H9 (cell line): ENCODE data around the gene YIPF1. TPM values are rescaled to one million over a fixed set of nuclear protein-coding genes. Genes with fewer than 3 reads are reported as not detected.

ENCODE experiments used
- DNase-seq: peaks from one replicate; pipeline ENCODE4 v3.0.0-alpha.2; 2017
- H2AFZ ChIP-seq: one replicate; pipeline ENCODE4 v1.6.1; 2013; ENCODE audit warnings: mild to moderate bottlenecking, low read length, control low read depth, moderate library complexity
- H2AK5ac ChIP-seq: 2 replicates; pipeline ENCODE4 v1.6.1; 2013; ENCODE audit warnings: low read length, control low read depth, mixed read lengths; ENCODE audit not compliant: insufficient read length
- H2BK120ac ChIP-seq: one replicate; pipeline ENCODE4 v1.6.1; 2013; ENCODE audit warnings: low read depth, mild to moderate bottlenecking, low read length, control low read depth, inconsistent platforms; ENCODE audit not compliant: poor library complexity, severe bottlenecking
- H2BK12ac ChIP-seq: 2 replicates; pipeline ENCODE4 v1.6.1; 2013; ENCODE audit warnings: low read length, control low read depth, mixed read lengths, low read depth; ENCODE audit not compliant: insufficient read length
- H2BK15ac ChIP-seq: 2 replicates; pipeline ENCODE4 v1.6.1; 2013; ENCODE audit warnings: low read depth, low read length, control low read depth
- H2BK20ac ChIP-seq: one replicate; pipeline ENCODE4 v1.6.1; 2013; ENCODE audit warnings: low read depth, mild to moderate bottlenecking, low read length, control low read depth, inconsistent platforms; ENCODE audit not compliant: poor library complexity, severe bottlenecking
- H2BK5ac ChIP-seq: 2 replicates; pipeline ENCODE4 v1.6.1; 2013; ENCODE audit warnings: low read length, control low read depth, mixed read lengths; ENCODE audit not compliant: insufficient read length
- H3K14ac ChIP-seq: 2 replicates; pipeline ENCODE4 v1.6.1; 2013; ENCODE audit warnings: low read length, control low read depth; ENCODE audit not compliant: insufficient read depth
- H3K18ac ChIP-seq: 2 replicates; pipeline ENCODE4 v1.6.1; 2013; ENCODE audit warnings: low read depth, mild to moderate bottlenecking, mixed read lengths, low read length, control low read depth; ENCODE audit not compliant: insufficient read length
- H3K23ac ChIP-seq: 2 replicates; pipeline ENCODE4 v1.6.1; 2013; ENCODE audit warnings: low read length, control low read depth, mixed read lengths, low read depth; ENCODE audit not compliant: insufficient read length
- H3K23me2 ChIP-seq: 2 replicates; pipeline ENCODE4 v1.6.1; 2013; ENCODE audit warnings: low read depth, mild to moderate bottlenecking, mixed read lengths, low read length, control low read depth; ENCODE audit not compliant: insufficient read length, poor library complexity, severe bottlenecking
- H3K27ac ChIP-seq: 2 replicates; pipeline ENCODE4 v1.5.1; 2013; ENCODE audit warnings: low read length, control low read depth, mixed read lengths, low read depth; ENCODE audit not compliant: insufficient read length
- H3K27me3 ChIP-seq: 2 replicates; pipeline ENCODE4 v1.6.1; 2013; ENCODE audit warnings: low read length, control low read depth, inconsistent platforms; ENCODE audit not compliant: insufficient read depth
- H3K4ac ChIP-seq: 2 replicates; pipeline ENCODE4 v1.6.1; 2013; ENCODE audit warnings: low read depth, mild to moderate bottlenecking, control low read depth, inconsistent platforms, low read length, moderate library complexity
- H3K4me1 ChIP-seq: 2 replicates; pipeline ENCODE4 v1.6.1; 2013; ENCODE audit warnings: low read length, control low read depth, inconsistent platforms; ENCODE audit not compliant: insufficient read depth
- H3K4me2 ChIP-seq: 2 replicates; pipeline ENCODE4 v1.6.1; 2013; ENCODE audit warnings: low read length, control low read depth, mixed read lengths; ENCODE audit not compliant: insufficient read length, insufficient read depth
- H3K56ac ChIP-seq: 2 replicates; pipeline ENCODE4 v1.6.1; 2013; ENCODE audit warnings: low read depth, mild to moderate bottlenecking, mixed read lengths, low read length, control low read depth; ENCODE audit not compliant: insufficient read length
- H3K79me1 ChIP-seq: 2 replicates; pipeline ENCODE4 v1.6.1; 2013; ENCODE audit warnings: low read depth, mild to moderate bottlenecking, moderate library complexity, low read length, control low read depth, inconsistent platforms; ENCODE audit not compliant: insufficient read depth, poor library complexity, severe bottlenecking
- H3K79me2 ChIP-seq: 2 replicates; pipeline ENCODE4 v1.6.1; 2013; ENCODE audit warnings: low read length, control low read depth, inconsistent platforms; ENCODE audit not compliant: insufficient read depth
- H3K9ac ChIP-seq: 2 replicates; pipeline ENCODE4 v1.6.1; 2013; ENCODE audit warnings: low read length, control low read depth, mixed read lengths; ENCODE audit not compliant: insufficient read length; ENCODE audit errors: extremely low read depth
- H3K9me3 ChIP-seq: one replicate; pipeline ENCODE4 v1.6.1; 2013; ENCODE audit warnings: low read depth, low read length, inconsistent platforms; ENCODE audit not compliant: control insufficient read depth
- H3T11ph ChIP-seq: one replicate; pipeline ENCODE4 v1.6.1; 2013; ENCODE audit warnings: mild to moderate bottlenecking, low read length, control low read depth, inconsistent platforms
- H4K20me1 ChIP-seq: one replicate; pipeline ENCODE4 v1.6.1; 2013; ENCODE audit not compliant: control insufficient read depth, insufficient read length, insufficient read depth
- H4K5ac ChIP-seq: 2 replicates; pipeline ENCODE4 v1.6.1; 2013; ENCODE audit warnings: low read depth, mild to moderate bottlenecking, mixed read lengths, low read length, control low read depth; ENCODE audit not compliant: insufficient read length
- H4K8ac ChIP-seq: replicated peaks from 2 replicates; pipeline ENCODE4 v1.6.1; 2013; ENCODE audit warnings: low read length, control low read depth, mixed read lengths, low read depth; ENCODE audit not compliant: insufficient read length
- H4K91ac ChIP-seq: 2 replicates; pipeline ENCODE4 v1.6.1; 2013; ENCODE audit warnings: low read depth, mild to moderate bottlenecking, moderate library complexity, mixed read lengths, low read length, control low read depth; ENCODE audit not compliant: insufficient read length
- H3K27ac Mint-ChIP-seq, 3 experiments: 2 replicates in 2 of 3; 3 replicates in 1 of 3; pipeline ENCODE4 v1.8.0; 2020 to 2021; ENCODE audit warnings: mixed read lengths in 3 of 3, mild to moderate bottlenecking in 1 of 3, moderate library complexity in 1 of 3
- H3K27me3 Mint-ChIP-seq: 2 replicates; pipeline ENCODE4 v1.8.0; 2021; ENCODE audit warnings: low read depth, mild to moderate bottlenecking, moderate library complexity, mixed read lengths
- H3K36me3 Mint-ChIP-seq, 3 experiments: 2 replicates in 2 of 3; 3 replicates in 1 of 3; pipeline ENCODE4 v1.8.0; 2020 to 2021; ENCODE audit warnings: low read depth in 3 of 3, mixed read lengths in 3 of 3; ENCODE audit not compliant: insufficient read depth in 1 of 3
- H3K4me1 Mint-ChIP-seq, 2 experiments: 2 replicates each; pipeline ENCODE4 v1.8.0; 2020; ENCODE audit warnings: mixed read lengths in 2 of 2
- H3K4me3 Mint-ChIP-seq, 2 experiments: 2 replicates in 1 of 2; 3 replicates in 1 of 2; pipeline ENCODE4 v1.8.0; 2020 to 2021; ENCODE audit warnings: mild to moderate bottlenecking in 2 of 2, mixed read lengths in 2 of 2, moderate library complexity in 1 of 2
- H3K9me3 Mint-ChIP-seq, 2 experiments: 2 replicates in 1 of 2; 3 replicates in 1 of 2; pipeline ENCODE4 v1.8.0; 2020; ENCODE audit warnings: mild to moderate bottlenecking in 2 of 2, mixed read lengths in 2 of 2, moderate library complexity in 1 of 2
- CTCF ChIP-seq: fragments of 200-600 bp; sonication (generic); conservative IDR thresholded peaks from 3 replicates; pipeline ENCODE4 v1.8.0; 2021; ENCODE audit warnings: antibody characterized with exemption, mild to moderate bottlenecking
- WGBS: extraction: QIAGEN DNeasy Blood & Tissue Kit; methylation state at CpG from one replicate; pipeline ENCODE4 v1.1.7; 2013; ENCODE audit warnings: missing lambda C conversion rate, low lambda C conversion rate, mixed read lengths; ENCODE audit not compliant: insufficient read length; ENCODE audit errors: extremely low coverage; 5-methylcytosine and 5-hydroxymethylcytosine counted together
- total RNA-seq: library from RNA; stranded (reverse); gene quantifications from 2 replicates; pipeline ENCODE4 v1.2.1, GENCODE V29; 2021

The YIPF1 gene
- total RNA-seq, 1 experiment from 2014 or later = 29.1 TPM

DNA sequence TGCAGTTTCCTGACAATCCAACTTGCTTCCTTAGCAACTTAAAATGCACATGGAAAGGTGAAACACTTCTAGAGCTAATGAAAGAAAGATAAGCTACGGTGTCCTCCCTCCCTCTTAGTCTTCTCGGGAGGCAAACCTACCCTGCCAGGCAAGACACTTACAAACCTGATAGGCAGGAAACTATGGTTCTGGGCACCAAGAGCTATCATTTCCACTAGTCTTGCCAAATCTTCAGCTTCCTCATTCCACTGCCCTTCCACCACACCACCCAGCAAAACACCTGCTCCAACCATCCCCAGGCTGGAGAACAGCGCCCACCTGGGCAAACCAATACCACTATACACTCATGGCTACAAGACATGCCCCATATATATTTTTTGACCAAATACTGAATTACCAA lies 66.7 kb downstream of the YIPF1 start:
- Histone ChIP-seq H3K14ac (no peak overlapping the region), H2AFZ (no peak overlapping the region), H4K91ac (no peak overlapping the region), H2BK15ac (no peak overlapping the region), H4K20me1 (no peaks in the 10 kb centered on the region), H2BK120ac (no peak overlapping the region), H3K79me1 (no peaks in the 10 kb centered on the region), H3K9ac (no peak overlapping the region), H3K27me3 (no peaks in the 10 kb centered on the region), H3T11ph (no peak overlapping the region), H3K79me2 (no peaks in the 10 kb centered on the region; the same call in 1 of the 2 replicates), H3K4me1 (no peaks in the 10 kb centered on the region), H3K4me2 (no peak overlapping the region), H3K23ac (no peak overlapping the region), H3K56ac (no peak overlapping the region), H3K27ac (no peak overlapping the region), H3K4ac (no peak overlapping the region), H4K8ac (no peak overlapping the region), H4K5ac (no peak overlapping the region), H3K9me3 (no peaks in the 10 kb centered on the region), H3K23me2 (no peaks in the 10 kb centered on the region), H2BK12ac (no peak overlapping the region), H3K18ac (no peak overlapping the region), H2BK5ac (no peak overlapping the region), H2AK5ac (no peak overlapping the region), H2BK20ac (no peak overlapping the region)
- no CpG with 5 or more reads among the region's 3 CpGs for WGBS
- no peaks in the 10 kb centered on the region for H3K27me3 Mint-ChIP-seq
- no peak for DNase-seq
- peaks cover 33 to 68% (median 67%) of the 10 kb centered on the region in 3 experiments; a peak in 6 of 7 replicates for H3K36me3 Mint-ChIP-seq
- H3K4me1 Mint-ChIP-seq = no peaks in the 10 kb centered on the region
- no peak for TF ChIP-seq CTCF
- H3K27ac Mint-ChIP-seq = peak overlapping the region in 1 of 3 experiments; percentile 81; a peak in 1 of 7 replicates
- no peak overlapping the region for H3K4me3 Mint-ChIP-seq
- no peaks in the 10 kb centered on the region for H3K9me3 Mint-ChIP-seq
